A549 (cell line): ENCODE results near the gene XPC. TPM values are rescaled to one million over a fixed set of nuclear protein-coding genes. Genes with fewer than 3 reads are reported as not detected.

ENCODE experiments used
- ATAC-seq, 2 experiments: fragments of 200-7000 bp in 1 of 2; fragments of >200 bp in 1 of 2; cut with Nextera tagmentation in 1 of 2; cut with Tn5 transposase in 1 of 2; 3 replicates each; pipeline versions ENCODE4 v1.8.0 to v1.9.1; 2018 to 2020; ENCODE audit warnings: mild to moderate bottlenecking in 1 of 2, moderate library complexity in 1 of 2
- CTCF ChIA-PET: fragments of 300-600 bp; sonication (Branson Sonifier 250); formaldehyde crosslinking; extraction: SDS; loops from one replicate; lab custom pipeline; 2021; ENCODE audit warnings: antibody characterized with exemption, inconsistent platforms; lab: Yijun Ruan, JAX
- POLR2A ChIA-PET: fragments of 350-600 bp; formaldehyde crosslinking; extraction: SDS; loops from one replicate; lab custom pipeline; 2021; ENCODE audit warnings: antibody characterized with exemption, inconsistent platforms; lab: Yijun Ruan, JAX
- DNase-seq, 2 experiments: peaks; one replicate each; pipeline versions ENCODE4 v3.0.0 to v3.0.0-alpha.2; 2011 to 2016; ENCODE audit warnings: low read depth in 1 of 2, low spot score in 1 of 2
- FAIRE-seq: peaks from 2 replicates; lab custom pipeline; 2011; peaks lifted over from hg19 to GRCh38; lab: Jason Lieb, UNC
- H3K27ac ChIP-seq, 2 experiments: fragments of >200 bp; sonication (Bioruptor Twin); formaldehyde crosslinking; 3 replicates each; pipeline ENCODE4 v1.5.1; 2016 to 2017
- H3K4me1 ChIP-seq: fragments of >200 bp; sonication (Bioruptor Twin); formaldehyde crosslinking; 3 replicates; pipeline ENCODE4 v1.6.1; 2016
- H3K4me2 ChIP-seq: fragments of >200 bp; sonication (Bioruptor Twin); formaldehyde crosslinking; 3 replicates; pipeline ENCODE4 v1.6.1; 2016
- H3K4me3 ChIP-seq: fragments of >200 bp; sonication (Bioruptor Twin); formaldehyde crosslinking; 3 replicates; pipeline ENCODE4 v1.5.1; 2016
- H3K9me3 ChIP-seq: fragments of >200 bp; sonication (Bioruptor Twin); formaldehyde crosslinking; 3 replicates; pipeline ENCODE4 v1.6.1; 2016
- BHLHE40 ChIP-seq: IDR thresholded peaks from 2 replicates; pipeline ENCODE4 v1.6.1; 2012; ENCODE audit warnings: low read depth, low read length, inconsistent platforms
- CHD2 ChIP-seq: fragments of 150-350 bp; IDR thresholded peaks from 2 replicates; pipeline ENCODE4 v1.6.1; 2014; ENCODE audit warnings: low read length; ENCODE audit not compliant: partially characterized antibody
- CHD4 ChIP-seq: fragments of 200-600 bp; sonication (generic); IDR thresholded peaks from 2 replicates; pipeline ENCODE4 v1.6.1; 2016; ENCODE audit warnings: antibody characterized with exemption, mild to moderate bottlenecking, borderline replicate concordance
- E2F6 ChIP-seq: IDR thresholded peaks from 2 replicates; pipeline ENCODE4 v1.6.1; 2012; ENCODE audit warnings: low read depth, borderline replicate concordance
- EHMT2 ChIP-seq: fragments of 200-600 bp; sonication (generic); IDR thresholded peaks from 2 replicates; pipeline ENCODE4 v1.6.1; 2016; ENCODE audit warnings: antibody characterized with exemption, low read depth, mild to moderate bottlenecking, moderate library complexity
- GATA3 ChIP-seq: IDR thresholded peaks from 2 replicates; pipeline ENCODE4 v1.6.1; 2012; ENCODE audit warnings: borderline replicate concordance
- HMGXB4 ChIP-seq: fragments of 250-450 bp; sonication (Bioruptor Pico); IDR thresholded peaks from 2 replicates; pipeline ENCODE4 v1.5.0; 2021; ENCODE audit warnings: mild to moderate bottlenecking, moderate library complexity, borderline replicate concordance
- HOXA7 ChIP-seq: fragments of 250-450 bp; sonication (Bioruptor Pico); IDR thresholded peaks from 2 replicates; pipeline ENCODE4 v1.5.0; 2020; ENCODE audit warnings: mild to moderate bottlenecking, moderate library complexity
- KDM5A ChIP-seq: fragments of 200-600 bp; sonication (generic); IDR thresholded peaks from 2 replicates; pipeline ENCODE4 v1.6.1; 2016; ENCODE audit warnings: antibody characterized with exemption, mild to moderate bottlenecking
- MAZ ChIP-seq: fragments of 150-350 bp; IDR thresholded peaks from 2 replicates; pipeline ENCODE4 v1.6.1; 2014; ENCODE audit warnings: antibody characterized with exemption, low read depth, low read length, borderline replicate concordance
- NPAS2 ChIP-seq: fragments of 250-450 bp; sonication (Bioruptor Pico); IDR thresholded peaks from 2 replicates; pipeline ENCODE4 v1.8.0; 2022; ENCODE audit warnings: mild to moderate bottlenecking, moderate library complexity, borderline replicate concordance
- PHF8 ChIP-seq: fragments of 200-600 bp; sonication (generic); IDR thresholded peaks from 2 replicates; pipeline ENCODE4 v1.6.1; 2016; ENCODE audit warnings: low read depth, mild to moderate bottlenecking, antibody characterized with exemption, moderate library complexity, borderline replicate concordance
- RARB ChIP-seq: fragments of 250-450 bp; sonication (Bioruptor Pico); IDR thresholded peaks from 2 replicates; pipeline ENCODE4 v1.8.0; 2021; ENCODE audit warnings: mild to moderate bottlenecking, moderate library complexity
- SMC3 ChIP-seq: fragments of >200 bp; sonication (Bioruptor Twin); formaldehyde crosslinking; IDR thresholded peaks from 3 replicates; pipeline ENCODE4 v1.6.1; 2018; ENCODE audit warnings: inconsistent platforms
- SREBF2 ChIP-seq: fragments of 450-650 bp; IDR thresholded peaks from 2 replicates; pipeline ENCODE4 v1.6.1; 2014; ENCODE audit warnings: mild to moderate bottlenecking, moderate library complexity
- TP53 ChIP-seq: fragments of 250-450 bp; sonication (Bioruptor Pico); IDR thresholded peaks from 2 replicates; pipeline ENCODE4 v1.5.0; 2021; ENCODE audit warnings: mild to moderate bottlenecking, moderate library complexity
- USF2 ChIP-seq: fragments of 450-650 bp; IDR thresholded peaks from 2 replicates; pipeline ENCODE4 v1.6.1; 2014; ENCODE audit warnings: antibody characterized with exemption
- ZNF302 ChIP-seq: fragments of 250-450 bp; sonication (Bioruptor Pico); IDR thresholded peaks from 2 replicates; pipeline ENCODE4 v1.9.0; 2021; ENCODE audit warnings: inconsistent platforms, mild to moderate bottlenecking, moderate library complexity
- WGBS: methylation state at CpG from one replicate; pipeline ENCODE4 v1.1.6; 2017; ENCODE audit errors: missing lambda C conversion rate; 5-methylcytosine and 5-hydroxymethylcytosine counted together
- polyA plus RNA-seq, 4 experiments: library from polyadenylated mRNA; depleted of rRNA in 3 of 4; stranded (reverse); fragments of >200 nt; fragmentation: RNase III in 1 of 4; extraction: RNeasy Plus Mini Kit Qiagen cat#74134 plus additional on column Dnase treatment in 1 of 4; gene quantifications; 2 replicates in 3 of 4; 3 replicates in 1 of 4; pipeline ENCODE4 v1.2.3, GENCODE V29; 2011 to 2017

XPC gene
- polyA plus RNA-seq, 2 of the 4 experiments (the other 2 are of a cell fraction): 35.4 to 36.3 TPM

- Histone ChIP-seq H3K9me3 (peaks cover 27% of the 10 kb centered on the region), H3K4me1 (no peaks in the 10 kb centered on the region), H3K27ac (no peak overlapping the region), H3K4me3 (no peak overlapping the region), H3K4me2 (no peak overlapping the region)
- ChIA-PET CTCF (interaction anchor here (1.7 to 2.5 kb wide), 2 partner anchors 13 to 15 kb away, joined by 4 to 12 read pairs; no protein-coding TSS in a partner anchor), POLR2A (no interaction called here)
- DNase-seq (no peak), ATAC-seq (no peak), FAIRE-seq (no peak)
- TF ChIP-seq CHD4: no peak
- TF ChIP-seq PHF8: no peak
- no peak for TF ChIP-seq ZNF302
- TF ChIP-seq MAZ: no peak
- no peak for TF ChIP-seq RARB (CRISPR knock-in tag)
- TF ChIP-seq HMGXB4: no peak
- TF ChIP-seq SREBF2: no peak
- TF ChIP-seq TP53 (CRISPR knock-in tag): no peak
- TF ChIP-seq GATA3: no peak
Observed at GRCh38 chr3:14218355-14218754, 40.0 kb upstream of the XPC start.

- Histone ChIP-seq H3K4me1 (no peaks in the 10 kb centered on the region), H3K4me2 (no peak overlapping the region), H3K4me3 (no peak overlapping the region), H3K9me3 (peaks cover 12% of the 10 kb centered on the region; the same call in 2 of the 3 replicates), H3K27ac (no peak overlapping the region)
- FAIRE-seq (no peak), DNase-seq (peak in 1 of 2 experiments; percentile 32)
- 84% methylated on average over 22 of the region's 22 CpGs for WGBS
- POLR2A ChIA-PET: no interaction called here
- no peak for TF ChIP-seq HMGXB4
- 0 out of 2 replicates have a peak, but pooled peaks have one; percentile 27 for TF ChIP-seq USF2
- TF ChIP-seq TP53 (CRISPR knock-in tag): no peak
- TF ChIP-seq, all 56 proteins: peak for 1
- CTCF ChIA-PET: interaction anchor here (1.0 to 7.5 kb wide), 6 partner anchors 10 to 416 kb away, joined by 3 to 69 read pairs (median 3); no protein-coding TSS in a partner anchor
- ATAC-seq: peak; percentile 41 to 87; a peak in 4 of 6 replicates
Observed at GRCh38 chr3:14216257-14217048, 38.1 kb upstream of the XPC start.

- no peak for TF ChIP-seq MAZ
- no peak for TF ChIP-seq TP53 (CRISPR knock-in tag)
- no peak for TF ChIP-seq BHLHE40
- no peak for TF ChIP-seq KDM5A
- no peak for TF ChIP-seq PHF8
- TF ChIP-seq HOXA7 (CRISPR knock-in tag): no peak
- no peak for TF ChIP-seq SMC3
- TF ChIP-seq E2F6: no peak
- no peak for TF ChIP-seq CHD2
- no peak for TF ChIP-seq ZNF302
- TF ChIP-seq SREBF2: no peak
- no peak for TF ChIP-seq NPAS2
- TF ChIP-seq EHMT2: no peak
- Histone ChIP-seq H3K9me3 (no peaks in the 10 kb centered on the region), H3K27ac (no peak overlapping the region), H3K4me1 (no peaks in the 10 kb centered on the region), H3K4me2 (no peak overlapping the region), H3K4me3 (no peak overlapping the region)
- ATAC-seq: no peak
- ChIA-PET POLR2A (no interaction called here), CTCF (interaction anchor here (1.0 to 7.5 kb wide), 2 partner anchors 12 to 45 kb away, joined by 4 to 69 read pairs; no protein-coding TSS in a partner anchor)
- FAIRE-seq: no peak
- no peak for DNase-seq
- 85% methylated on average over 4 of the region's 4 CpGs for WGBS
Observed at GRCh38 chr3:14214764-14215163, 36.4 kb upstream of the XPC start.
